HuH-7.5 (cell line): ENCODE data around the gene SIX2.

Experiments used
- DNase-seq: peaks from one replicate; pipeline ENCODE4 v3.0.0; 2011; ENCODE audit warnings: low spot score

The SIX2 gene

GRCh38 chr2:44965684-44966083, 43.6 kb downstream of the SIX2 start:
- DNase-seq = no peak

DNA sequence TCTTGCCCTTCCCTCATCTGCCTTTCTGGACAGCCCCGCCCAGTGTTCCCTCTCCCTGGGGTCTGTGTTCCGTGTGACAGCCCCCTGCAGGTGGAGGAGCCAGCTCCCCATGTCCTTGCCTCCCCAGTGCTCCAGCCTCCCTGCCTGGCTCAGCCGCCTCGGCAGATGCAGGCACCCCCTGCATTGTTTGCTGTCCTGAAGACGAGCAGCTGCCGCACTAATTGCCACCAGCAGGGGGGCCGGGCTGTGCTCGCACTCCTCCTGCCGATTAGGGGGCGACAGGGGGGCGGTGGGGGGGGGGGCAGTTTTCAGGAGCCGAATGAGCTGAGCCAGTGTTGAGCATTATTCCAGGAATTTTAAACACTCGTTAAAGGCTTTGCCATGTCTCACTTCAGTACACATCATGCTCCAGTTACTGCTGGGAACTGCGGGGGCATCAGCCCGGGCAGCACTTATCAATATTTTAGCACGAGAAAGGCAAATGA, 44.5 kb downstream of the SIX2 start:
- no peak for DNase-seq

DNA sequence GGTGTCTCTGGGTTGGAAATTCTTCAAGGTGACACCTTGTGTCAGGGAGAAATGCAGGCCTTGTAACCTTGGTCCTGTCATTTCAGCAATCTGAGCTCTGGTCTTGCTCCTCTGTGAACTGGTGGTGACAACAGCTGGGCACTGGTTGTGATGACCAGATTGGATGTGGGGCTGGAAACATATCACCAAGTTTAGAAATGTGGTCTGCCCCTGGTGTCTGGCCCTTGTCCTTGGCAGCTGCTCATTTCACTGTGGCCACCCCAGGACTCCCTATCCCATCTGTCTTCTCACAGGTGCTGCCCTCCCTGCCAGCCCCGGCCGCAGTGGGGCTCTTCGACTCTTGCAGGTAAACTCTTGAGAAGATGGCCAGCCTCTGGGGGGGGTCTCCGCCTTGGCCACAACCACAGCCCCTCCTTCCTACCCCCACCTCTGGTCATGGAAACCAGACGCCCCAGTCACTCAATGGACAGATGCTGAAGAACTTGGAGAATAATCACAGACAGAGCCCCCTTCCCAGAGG, 47.0 kb downstream of the SIX2 start:
- no peak for DNase-seq

- DNase-seq = no peak
Observed at GRCh38 chr2:44960871-44961270, 48.4 kb downstream of the SIX2 start.

DNA sequence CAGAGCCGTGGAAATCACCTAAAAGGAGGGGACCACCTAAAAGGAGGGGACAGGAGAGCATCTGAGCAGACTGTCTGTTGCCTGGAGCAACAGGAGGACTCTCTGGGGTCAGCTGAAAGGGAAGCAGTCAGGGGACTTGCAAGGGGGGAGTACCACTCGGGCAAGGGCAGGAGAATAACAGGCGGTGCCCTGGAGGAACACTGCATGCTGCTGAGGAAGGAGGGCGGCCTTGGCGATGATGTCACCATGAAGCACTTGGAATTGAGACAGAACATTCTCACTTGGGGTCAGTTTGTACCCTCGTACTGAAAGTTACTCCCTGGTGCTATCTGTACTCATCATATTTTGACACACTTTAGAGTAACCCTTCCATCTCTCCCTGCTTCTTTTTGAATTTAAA, 49.4 kb downstream of the SIX2 start:
- DNase-seq = no peak

DNA sequence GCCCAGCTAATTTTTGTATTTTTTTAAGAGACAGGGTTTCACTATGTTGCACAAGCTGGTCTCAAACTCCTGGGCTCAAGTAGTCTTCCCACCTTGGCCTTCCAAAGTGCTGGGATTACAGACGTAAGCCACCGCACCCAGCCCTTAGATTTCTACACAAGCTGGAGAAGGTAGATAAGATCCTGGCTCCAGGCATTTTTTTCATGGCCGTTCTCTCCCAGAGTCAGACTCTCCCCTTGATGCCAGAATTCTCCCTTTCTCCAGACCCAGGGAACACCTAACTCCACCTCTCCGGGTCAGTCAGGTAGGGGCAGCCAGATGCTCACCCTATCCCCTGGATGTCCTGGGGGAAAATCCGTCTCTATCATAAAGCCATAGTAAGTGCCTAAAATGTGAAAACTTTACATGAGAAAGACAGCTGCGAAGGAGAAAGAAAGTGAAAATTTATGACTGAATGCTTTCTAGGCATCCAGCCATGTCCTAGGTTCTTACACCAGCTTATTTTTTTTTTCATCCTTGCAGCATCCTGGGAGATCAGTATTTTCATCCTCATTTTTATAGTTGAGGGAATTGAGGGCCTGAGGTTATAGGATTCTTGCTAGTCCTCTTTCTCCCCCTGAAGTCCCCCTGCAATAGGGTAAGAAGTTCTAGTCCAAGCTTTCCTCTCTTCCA, 51.5 kb downstream of the SIX2 start:
- no peak for DNase-seq

DNA sequence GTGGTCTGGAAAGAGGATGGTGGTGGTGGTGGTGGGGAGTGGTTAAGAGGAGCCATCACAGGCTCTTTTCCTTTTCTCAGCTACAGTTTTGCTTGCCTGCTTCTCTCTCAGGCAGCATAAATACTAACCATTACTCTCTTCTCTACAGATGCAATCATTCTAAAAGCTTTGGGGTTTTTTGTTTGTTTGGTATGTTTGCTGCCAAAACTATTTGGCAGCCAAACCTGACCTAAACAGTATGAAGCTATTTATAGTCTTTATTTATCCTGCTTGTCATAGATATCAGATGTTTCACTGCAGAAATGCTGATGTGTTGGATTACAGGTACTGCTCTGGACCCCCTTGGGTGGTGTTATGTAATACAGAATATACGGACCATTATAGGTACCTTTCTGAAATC, 52.4 kb downstream of the SIX2 start:
- DNase-seq = no peak

DNA sequence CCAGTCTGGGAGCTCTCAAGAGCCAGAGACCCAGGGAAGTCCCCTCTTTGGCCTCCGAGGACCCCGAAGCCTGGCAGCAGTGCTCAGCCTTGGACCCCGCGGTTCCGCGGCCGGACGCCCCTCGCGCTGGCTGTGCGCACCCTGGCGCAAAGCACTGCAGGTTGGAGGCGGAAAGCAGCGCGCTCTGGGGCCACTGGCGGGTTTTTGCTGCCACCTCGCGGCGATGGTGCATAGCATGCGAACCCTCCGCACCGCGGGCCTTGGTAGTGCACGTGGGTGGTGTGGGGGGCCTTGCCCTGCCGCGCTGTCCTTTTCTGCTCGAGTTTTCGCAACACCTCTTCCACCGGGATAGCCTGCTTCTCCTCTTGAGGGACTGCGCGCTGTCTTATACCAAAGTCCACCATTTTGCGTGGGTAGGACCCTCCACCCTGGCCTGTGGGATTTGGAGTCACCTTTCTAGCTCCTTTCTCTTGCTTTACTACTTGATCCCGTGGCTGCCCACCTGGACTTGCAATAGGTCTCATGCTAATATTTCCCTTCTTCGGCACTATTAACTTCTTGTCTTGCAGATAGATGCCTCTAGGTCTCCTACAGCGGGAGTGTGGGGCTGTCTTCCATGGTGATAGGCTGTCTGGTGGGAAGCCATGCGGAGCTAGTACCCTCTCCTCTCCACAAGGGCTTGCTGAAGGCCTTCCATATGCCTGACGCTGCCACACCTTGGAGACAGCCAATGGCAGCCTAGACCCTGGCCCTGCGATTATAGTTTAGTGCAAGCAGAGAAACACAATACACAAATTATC, 53.5 kb downstream of the SIX2 start:
- DNase-seq = peak; percentile 88
